ENCODE data around the gene DOCK3.
"Not testable (repeated sequence)": the region's sequence is repeated elsewhere in the genome, so short reads cannot be mapped to it uniquely, and the experiment has no call there.

The DOCK3 gene

DNA sequence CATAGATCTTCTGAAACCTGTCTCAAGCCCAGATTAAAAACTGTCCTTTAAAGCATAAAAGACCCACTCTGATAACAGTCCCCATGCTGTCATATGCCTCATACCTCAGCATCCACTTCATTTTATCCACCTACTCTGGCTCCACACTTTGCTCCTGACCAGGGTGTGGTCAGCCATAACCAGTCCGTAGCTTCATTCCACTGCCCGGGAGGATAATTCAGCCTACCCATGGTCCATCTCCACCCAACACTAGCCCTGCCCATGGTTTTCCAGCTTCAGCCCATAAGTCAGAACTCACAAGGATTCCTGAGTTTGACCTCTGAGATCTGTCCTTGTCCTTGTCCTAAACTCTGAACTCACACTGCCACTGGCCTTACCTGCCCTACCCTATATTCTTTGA lies 448.2 kb downstream of the DOCK3 start:
- DNase-seq = no peak

DNA sequence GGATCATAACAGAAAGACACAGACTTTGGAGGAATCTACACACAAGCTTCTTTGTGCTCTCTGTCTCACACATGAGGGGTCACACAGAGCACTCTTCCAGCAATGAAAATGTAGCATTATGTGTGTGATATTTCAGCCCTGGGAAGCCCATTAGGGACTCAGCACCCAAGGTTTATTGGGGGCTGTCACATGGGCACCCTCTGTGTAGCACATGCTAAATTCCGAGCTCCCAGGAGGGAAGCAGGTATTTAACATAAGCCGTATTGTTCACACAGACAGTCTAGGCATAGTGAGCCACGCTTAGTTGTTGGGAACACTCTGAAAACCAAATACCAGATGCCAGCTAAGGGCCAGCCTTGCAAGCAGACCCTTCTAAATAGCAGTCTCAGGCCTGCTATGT lies 448.8 kb downstream of the DOCK3 start:
- no peak for DNase-seq

DNA sequence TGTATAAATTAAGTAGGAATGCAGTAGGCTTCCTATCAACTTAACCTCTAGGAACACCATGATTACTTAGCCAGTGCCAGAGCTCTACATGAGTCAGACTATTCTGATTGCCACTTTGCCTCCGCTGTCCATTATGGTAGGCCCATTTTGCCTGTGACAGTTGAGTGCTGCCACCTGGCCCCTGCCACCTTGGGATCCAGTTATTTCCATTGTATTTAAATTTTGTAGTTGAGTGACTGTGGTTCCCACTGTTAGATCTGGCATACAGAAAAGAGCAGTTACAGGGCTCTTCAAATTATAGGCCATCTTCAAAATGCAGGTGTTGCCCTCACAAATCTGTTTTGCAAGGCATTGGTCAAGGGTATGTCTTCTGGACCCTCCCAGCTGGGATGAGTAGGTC lies 456.9 kb downstream of the DOCK3 start:
- not testable (repeated sequence) for DNase-seq

DNA sequence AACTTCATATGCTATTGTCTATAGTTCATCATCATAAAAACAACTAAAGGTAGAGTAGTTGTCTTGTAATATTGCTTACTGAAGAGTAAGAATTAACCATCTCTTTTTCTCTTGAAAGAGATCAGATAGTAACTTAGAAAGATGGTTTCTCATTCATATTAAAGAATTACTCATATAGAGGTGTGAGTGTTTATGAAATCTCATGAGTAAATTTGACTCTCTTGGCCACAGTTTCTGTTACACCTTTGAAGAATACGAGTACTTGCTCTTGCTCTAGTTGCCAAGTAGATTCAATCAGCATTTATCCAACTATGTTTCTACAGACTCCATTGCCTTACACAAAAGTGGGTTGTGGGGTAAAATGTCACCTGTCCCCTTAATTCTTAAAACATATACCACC lies 463.0 kb downstream of the DOCK3 start:
- no peak for DNase-seq

DNA sequence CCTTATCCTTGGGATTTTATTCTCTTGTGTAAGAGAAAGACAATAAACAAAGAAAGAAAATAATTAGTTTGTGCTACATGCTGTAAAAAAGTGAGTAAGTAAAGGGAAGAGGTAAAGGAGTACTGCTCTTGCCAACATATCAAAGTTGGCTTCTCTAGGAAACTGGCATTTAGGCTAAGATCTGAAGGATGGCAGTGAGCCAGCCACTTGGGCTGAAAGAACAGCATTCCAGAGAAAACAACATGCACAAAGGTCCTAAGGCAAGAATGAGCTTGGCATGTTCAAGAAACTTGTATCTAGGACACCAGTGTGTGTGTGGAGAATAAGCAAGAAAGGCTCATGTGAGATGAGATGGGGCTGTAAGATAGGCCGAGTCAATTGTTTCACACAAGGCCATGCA lies 464.9 kb downstream of the DOCK3 start:
- no peak for DNase-seq

DNA sequence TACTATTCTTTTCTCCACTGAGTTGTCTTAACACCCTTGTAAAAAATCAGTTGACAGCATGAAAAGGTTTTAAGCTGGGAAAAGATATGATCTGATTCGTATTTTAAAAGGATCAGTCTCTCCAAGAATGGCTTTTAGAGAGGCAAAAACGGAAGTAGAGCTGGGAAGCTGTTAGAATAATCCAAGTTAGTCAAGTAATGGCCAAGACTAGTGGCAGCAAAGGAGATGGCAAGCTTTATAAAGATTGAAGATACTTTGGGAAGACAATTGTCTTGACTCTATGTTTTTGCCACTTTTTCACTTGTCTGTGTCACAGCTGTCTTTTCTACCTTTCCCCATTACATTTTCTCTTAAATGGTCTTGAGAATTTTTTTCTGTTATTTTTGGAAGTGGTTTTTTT lies 466.8 kb downstream of the DOCK3 start:
- DNase-seq = no peak

DNA sequence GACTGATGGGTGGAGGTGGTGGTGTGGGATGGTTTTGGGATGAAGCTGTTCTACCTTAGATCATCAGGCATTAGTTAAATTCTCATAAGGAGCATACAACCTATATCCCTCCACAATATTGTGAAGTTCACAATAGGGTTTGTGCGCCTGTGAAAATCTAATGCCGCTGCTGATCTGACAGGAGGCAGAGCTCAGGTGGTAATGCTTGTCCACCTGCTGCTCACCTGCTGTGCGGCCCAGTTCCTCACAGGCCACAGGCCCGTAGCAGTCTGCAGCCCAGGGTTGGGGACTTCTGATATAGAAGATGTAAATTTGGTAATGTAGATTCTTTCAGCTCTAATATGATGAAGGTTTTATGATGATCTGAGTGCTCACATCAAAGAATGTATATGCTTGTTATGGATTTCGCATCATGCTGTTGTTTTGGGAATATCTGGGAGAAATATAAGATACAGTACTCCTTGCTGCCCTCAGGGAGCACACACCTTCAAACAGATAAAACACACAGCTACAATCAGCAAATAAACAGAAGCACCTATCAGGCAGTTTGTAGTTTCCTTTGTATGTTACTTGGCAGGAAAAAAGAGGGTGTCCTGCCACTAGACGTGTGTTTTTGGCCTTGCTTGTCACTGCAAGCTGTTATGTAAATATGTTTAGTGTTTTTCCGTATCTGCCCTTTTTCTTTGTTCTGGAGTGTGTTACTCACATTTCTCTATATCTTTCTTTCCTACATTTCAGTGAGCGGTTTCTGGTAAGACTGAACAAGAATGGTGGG lies 471.3 kb downstream of the DOCK3 start:
- no peak for DNase-seq

DNA sequence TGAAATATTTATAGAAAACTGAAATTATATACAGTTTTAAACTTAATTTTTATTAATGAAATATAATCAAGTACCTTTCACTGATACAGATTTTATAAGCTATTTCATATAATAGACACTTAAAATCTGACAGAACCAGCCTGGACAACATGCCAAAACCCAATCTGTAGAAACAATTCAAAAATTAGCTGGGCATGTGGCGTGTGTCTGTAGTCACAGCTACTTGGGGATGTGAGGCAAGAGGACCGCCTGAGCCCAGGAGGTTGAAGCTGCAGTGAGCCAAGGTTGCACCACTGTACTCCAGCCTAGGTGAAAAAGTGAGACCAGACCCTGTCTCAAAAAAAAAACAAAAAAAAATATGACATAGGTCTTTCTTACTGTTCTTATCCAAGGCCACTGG lies 472.1 kb downstream of the DOCK3 start:
- DNase-seq = no peak

DNA sequence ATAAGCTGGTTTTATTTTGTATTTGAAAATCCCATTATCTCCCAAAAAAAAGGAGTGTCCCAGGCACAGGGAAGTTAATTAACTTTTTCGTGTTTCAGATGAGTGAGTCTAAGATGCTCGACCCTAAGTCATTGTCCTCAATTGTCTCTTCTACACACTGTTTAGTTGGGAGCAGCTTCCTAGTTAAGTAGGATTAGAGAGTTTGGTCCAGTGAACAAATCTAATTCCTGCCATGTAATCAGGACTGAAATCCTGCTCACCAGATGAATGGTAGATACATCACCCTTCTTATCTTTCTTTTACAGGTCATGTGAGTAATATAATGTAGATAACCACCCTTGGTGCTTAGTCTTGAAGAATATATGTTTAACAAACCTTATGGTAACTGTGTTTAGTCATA lies 481.4 kb downstream of the DOCK3 start:
- no peak for DNase-seq

DNA sequence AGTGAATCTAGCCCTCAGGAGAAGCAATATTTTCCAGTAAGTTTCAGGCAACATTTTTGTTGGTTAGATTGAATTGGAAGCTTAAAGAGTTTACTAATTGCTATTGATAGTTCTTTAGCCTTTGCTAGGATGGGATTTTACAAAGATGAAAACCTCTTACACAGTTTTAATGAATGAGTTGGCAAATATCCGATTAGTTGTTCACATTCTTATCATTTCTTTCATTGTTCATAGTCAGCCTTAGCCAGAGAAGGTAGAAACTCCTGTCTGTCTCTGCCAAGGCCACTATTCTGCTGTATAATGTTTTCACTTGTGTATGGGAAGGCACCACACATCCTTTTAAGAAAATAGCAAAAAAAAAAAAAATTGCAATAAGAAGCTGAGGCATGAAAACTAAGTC lies 488.3 kb downstream of the DOCK3 start:
- DNase-seq = no peak

DNA sequence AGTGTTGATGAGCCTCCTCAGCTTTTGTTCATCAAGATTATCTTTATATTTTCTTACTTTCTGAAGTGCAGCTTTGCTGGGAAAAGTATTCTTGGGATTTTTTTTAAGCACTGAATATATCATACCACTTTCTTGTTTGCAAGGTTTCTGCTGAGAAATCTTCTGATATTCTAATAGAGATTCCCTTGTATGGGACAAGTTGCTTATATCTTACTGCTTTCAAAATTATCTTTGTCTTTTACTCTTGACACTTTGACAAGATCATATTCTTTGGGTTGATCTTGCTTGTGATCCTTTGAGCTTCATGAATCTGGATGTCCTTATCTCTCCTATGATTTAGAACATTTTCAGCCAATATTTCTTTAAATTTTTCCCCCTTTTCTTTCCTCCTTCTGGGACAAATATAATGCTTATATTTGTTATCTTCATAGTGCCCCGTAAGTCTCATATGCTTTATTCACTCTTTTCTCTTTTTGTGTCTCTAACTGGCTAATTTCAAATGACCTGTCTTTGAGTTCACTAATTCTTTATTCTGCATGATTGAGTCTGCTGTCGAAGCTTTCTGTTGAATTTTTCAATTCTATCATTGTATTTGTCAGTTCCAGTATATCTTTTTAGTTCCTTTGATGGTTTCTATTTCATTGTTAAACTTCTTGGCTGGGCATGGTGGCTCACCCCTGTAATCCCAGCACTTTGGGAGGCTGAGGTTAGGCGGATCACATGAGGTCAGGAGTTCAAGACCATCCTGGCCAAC lies 499.0 kb downstream of the DOCK3 start:
- no peak for DNase-seq

DNA sequence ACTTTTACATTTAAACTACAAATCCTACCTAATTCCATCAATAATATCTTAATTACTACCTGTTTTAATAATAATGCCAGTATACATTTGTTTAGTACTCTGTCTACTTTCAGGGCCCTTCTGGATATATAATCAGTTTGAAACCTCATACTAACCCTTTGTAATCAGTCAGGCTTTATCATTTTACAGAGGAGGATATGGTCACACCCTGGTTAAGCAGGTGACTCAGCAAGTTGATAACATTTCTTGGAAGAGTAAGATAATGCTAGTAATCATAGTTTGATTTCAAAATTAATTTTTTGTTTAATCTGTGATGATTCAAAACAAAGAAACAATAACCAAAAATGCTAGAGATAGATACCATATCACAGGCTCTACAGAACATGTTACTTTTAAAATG lies 502.2 kb downstream of the DOCK3 start:
- no peak for DNase-seq

DNA sequence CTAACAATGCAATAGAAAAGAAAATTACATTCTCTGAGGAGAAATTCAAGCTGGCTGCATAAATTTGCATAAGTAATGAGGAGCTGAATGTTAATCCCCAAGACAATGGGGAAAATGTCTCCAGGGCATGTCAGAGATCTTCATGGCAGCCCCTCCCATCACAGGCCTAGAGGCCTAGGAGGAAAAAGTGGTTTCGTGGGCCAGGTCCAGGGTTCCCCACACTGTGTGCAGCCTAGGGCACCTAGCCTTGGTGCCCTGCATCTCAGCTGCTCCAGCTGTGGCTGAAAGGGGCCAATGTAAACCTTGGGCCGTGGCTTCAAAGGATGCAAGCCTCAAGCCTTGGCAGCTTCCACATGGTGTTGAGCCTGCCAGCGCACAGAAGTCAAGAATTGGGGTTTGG lies 511.7 kb downstream of the DOCK3 start:
- DNase-seq = not testable (repeated sequence)

DNA sequence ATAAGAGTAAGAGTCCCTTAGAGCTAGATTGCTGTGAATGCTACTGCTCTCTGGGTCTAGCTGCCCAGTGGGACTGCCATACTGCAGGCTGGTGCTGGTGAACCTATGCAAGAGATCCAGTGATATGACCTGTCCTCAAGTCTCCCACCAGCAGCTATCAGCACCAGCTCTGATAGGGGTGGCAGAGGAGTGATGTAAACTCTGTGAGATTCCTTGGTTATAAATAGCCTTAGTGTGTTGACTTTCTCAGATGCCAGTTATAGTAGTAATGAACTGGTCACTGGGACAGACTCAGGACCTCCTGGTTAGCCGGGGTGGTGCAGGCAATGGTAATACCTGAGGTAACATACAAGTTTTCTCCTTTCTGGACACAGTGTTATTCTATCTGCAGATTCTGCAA lies 515.5 kb downstream of the DOCK3 start:
- DNase-seq = no peak

DNA sequence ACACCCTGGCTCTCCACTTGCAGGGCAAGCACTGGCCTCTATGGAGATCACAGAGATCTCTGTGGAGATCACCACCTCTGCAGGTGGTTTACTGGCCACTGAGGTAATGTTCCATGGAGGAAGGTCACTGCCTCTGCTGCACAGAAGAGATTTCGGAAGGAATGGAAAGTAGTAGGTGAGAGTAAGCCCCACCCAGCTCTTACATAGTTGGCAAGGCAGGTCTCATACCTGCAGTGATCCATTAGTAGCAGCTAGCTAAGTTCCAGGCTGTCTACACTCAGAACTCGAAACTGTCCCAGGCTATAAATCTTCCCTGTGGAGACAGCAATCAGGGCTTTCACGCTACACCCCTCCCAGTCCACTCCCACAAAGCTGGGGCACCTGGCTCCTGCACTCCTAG lies 516.1 kb downstream of the DOCK3 start:
- no peak for DNase-seq

DNA sequence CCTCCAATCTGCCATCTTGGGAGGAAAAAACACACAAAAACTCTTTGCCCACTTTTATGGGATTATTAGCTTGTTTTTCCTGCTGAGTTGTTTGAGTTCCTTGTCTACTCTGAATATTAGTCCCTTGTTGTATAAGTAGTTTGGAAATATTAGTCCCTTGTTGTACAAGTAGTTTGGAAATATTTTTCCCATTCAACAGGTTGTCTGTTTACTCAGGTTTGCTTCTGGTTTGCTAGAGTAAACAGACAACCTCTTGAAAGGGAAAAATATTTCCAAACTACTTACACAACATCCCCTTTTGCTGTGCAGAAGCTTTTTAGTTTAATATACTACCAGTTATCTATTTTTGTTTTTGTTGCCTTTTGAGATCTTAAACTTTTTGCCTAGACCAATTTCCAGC lies 517.0 kb downstream of the DOCK3 start:
- DNase-seq = no peak

DNA sequence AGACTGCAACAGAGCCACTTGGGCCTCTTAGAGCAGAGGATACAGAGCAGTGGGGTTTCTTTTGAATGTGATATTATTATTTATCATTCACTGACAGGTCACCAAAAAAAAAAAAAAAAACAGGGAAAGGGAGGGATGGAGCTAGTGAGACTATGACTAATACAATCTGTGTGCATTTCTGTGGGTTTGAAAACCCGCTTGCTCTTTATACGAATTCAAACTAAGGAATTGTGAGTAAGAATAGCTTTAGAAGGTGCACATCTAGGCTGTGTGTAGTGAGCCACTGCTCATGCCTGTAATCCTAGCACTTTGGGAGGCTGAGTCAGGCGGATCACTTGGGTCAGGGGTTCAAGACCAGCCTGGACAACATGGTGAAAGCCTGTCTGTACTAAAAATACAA lies 523.8 kb downstream of the DOCK3 start:
- DNase-seq = no peak

DNA sequence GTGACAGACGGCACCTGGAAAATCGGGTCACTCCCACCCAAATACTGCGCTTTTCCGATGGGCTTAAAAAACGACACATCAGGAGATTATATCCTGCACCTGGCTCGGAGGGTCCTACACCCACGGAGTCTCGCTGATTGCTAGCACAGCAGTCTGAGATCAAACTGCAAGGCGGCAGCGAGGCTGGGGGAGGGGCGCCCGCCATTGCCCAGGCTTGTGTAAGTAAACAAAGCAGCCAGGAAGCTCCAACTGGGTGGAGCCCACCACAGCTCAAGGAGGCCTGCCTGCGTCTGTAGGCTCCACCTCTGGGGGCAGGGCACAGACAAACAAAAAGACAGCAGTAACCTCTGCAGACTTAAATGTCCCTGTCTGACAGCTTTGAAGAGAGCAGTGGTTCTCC lies 524.6 kb downstream of the DOCK3 start:
- DNase-seq = not testable (repeated sequence)

DNA sequence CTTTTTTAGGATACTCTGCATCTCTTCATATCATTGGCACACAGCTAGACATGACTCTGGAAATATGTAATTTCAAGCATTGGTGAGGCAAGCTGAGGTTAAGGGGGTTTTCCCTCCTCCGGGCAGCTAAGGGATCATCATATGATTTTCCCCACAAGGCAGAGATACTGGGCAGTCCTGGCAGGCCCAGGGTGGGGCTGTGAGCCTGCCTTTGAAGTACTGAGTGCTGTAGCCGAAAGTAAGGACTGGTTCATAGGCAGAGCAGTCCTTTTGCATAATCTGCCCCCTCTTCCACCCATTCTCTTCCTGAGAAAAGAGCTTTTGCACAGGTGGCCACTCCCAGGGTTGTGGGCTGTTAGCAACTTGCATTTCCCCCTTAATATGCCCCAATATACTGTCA lies 541.6 kb downstream of the DOCK3 start:
- no peak for DNase-seq

DNA sequence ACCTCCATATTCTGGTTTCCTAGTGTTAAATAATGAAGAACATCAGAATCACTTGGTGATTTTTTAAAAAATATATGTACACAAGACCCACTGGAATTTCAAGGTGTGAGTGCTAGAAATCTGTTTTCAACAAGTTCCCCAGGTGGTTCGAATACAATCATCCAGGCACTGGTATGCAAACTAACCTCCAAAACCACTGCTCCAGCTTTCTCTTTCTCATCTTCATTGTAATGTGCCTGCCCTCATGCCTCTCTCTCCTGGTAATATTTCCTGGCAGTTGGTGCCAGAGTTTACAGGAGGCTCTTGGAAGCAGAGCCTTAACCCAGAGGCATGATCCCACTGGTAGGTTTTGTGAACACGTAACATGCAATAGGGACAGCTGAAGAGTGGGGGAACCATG lies 547.2 kb downstream of the DOCK3 start:
- no peak for DNase-seq

DNA sequence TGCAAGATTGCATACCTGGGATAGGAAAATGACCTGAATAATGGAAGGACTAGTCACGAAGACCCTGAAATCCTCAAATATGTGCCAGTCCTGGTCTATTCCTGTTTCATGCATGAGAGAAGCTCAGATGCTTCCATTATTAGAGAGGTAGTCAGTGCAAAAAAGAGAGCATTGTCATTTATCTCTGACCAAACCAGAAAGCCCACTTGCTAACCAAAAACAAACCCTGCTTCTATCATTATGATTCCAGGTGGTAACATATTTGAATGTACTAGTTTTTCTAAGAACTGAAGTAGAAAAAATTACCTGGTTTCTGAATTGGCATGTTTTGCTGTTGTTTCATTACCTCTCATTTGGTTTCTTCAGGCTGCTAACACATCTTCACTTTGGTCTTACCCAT lies 549.6 kb downstream of the DOCK3 start:
- DNase-seq = no peak

DNA sequence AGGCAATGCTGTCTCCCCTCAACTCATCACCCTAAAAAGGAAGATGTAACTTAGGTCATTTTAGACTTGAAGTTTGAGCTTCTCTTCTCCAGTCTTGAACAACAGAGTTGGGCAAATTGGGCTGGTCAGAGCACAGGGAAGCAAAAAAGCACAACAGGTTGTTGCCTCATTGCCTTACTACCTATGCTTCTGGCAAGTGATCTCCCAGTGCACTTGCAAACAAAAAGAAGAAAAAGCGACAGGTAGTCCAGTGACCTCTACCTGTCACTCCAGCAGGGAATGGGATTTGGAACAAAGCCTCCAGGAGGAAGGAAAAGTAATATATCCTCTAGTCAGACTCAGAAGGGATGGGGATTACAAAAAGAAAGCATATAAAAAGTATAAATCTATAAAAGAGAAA lies 550.1 kb downstream of the DOCK3 start:
- no peak for DNase-seq

DNA sequence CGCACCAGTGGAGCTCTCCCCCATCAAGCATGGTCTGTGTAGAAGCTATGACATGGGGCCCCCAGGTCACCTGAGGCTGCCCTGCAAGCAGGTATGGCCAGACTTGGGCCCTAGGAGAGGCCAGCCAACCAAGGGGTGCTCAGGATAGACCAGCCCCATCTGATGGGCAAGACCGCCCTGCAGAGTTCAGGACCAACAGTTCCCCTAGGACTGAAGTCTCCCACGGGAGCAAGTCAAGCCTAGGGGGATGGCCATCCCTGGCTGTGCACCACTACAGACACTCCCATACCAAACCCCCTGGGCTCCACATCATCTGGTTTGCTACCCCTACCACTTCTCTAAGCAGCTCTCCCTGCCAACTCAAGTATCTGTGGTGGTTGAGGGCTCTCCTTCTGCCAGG lies 568.2 kb downstream of the DOCK3 start:
- no peak for DNase-seq

DNA sequence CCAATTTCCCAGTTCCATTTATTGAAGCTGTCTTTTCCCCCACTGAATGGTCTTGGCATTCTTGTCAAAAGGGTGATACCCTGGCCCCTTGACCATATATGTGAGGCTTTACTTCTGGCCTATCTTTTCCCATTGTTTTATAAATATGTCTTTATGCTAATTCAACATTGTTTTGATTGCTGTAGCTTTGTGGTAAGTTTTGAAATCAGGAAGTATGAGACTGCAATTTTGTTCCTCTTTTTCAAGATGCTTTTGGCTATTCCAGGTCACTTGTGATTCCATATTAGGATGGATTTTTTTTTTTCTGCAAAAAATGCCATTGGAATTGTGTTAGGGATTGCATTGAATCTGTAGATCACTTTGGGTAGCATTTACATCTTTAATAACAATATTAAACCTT lies 569.2 kb downstream of the DOCK3 start:
- DNase-seq = no peak

DNA sequence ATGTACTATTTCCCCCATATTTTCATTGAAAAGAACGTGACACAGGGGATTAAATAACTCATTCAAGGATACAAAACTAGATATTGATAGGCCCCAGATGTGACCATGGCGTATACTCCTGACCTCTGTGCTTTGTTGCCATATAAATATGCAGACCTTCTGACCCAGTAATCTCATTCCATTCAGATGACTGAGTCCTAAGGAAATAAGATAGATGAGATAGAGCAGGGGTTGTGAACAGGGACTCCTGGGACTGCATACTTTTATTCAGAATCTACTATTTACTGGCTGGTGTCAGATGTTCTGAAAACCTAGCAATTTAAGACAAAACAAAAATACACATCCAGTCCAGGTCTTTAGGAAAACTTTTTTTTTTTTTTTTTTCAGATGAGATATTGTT lies 571.1 kb downstream of the DOCK3 start:
- no peak for DNase-seq

Data from NCI-H510A (cell line).